ENCODE measurements around the gene NME1. TPM values are rescaled to one million over a fixed set of nuclear protein-coding genes. Genes with fewer than 3 reads are reported as not detected.

Gene NME1
- total RNA-seq, 4 donors from 2014 or later, result 6.3 to 37.1 (median 12.0) TPM

GRCh38 chr17:51154176-51154575 is 817 bp downstream of the NME1 start:
- no peak for DNase-seq
- Histone ChIP-seq H3K36me3 (peaks cover 0 to 4% (median 0%) of the 10 kb centered on the region in 3 donors), H3K9me3 (no peaks in the 10 kb centered on the region), H3K27ac (peak overlapping the region in 1 of 4 donors; percentile 75), H3K27me3 (no peaks in the 10 kb centered on the region), H3K4me1 (peaks cover 0 to 20% (median 0%) of the 10 kb centered on the region in 4 donors), H3K4me3 (peak overlapping the region; percentile 46 to 75 (median 62))
- TF ChIP-seq POLR2A (IDR thresholded peaks at IDR 0.05) (no peak), CTCF (IDR thresholded peaks at IDR 0.05) (no peak)

- Histone ChIP-seq H3K4me1 (peaks cover 0 to 20% (median 0%) of the 10 kb centered on the region in 4 donors), H3K36me3 (peaks cover 0 to 7% (median 0%) of the 10 kb centered on the region in 3 donors), H3K9me3 (no peaks in the 10 kb centered on the region), H3K4me3 (no peak overlapping the region), H3K27ac (no peak overlapping the region), H3K27me3 (no peaks in the 10 kb centered on the region)
- no peak for DNase-seq
- no peak for TF ChIP-seq CTCF (IDR thresholded peaks at IDR 0.05)
- TF ChIP-seq POLR2A (IDR thresholded peaks at IDR 0.05), result no peak
Observed at GRCh38 chr17:51155416-51155815, 2.1 kb downstream of the NME1 start.

GRCh38 chr17:51159604-51160003 is 6.2 kb downstream of the NME1 start:
- peaks cover 0 to 6% (median 0%) of the 10 kb centered on the region in 4 donors for H3K4me1 ChIP-seq
- TF ChIP-seq CTCF (IDR thresholded peaks at IDR 0.05), result no peak
- no peak for TF ChIP-seq POLR2A (IDR thresholded peaks at IDR 0.05)
- peaks cover 0 to 27% (median 0%) of the 10 kb centered on the region in 3 donors for H3K36me3 ChIP-seq
- no peak overlapping the region for H3K27ac ChIP-seq
- no peak for DNase-seq
- H3K9me3 ChIP-seq, result no peaks in the 10 kb centered on the region
- H3K4me3 ChIP-seq, result no peak overlapping the region
- no peaks in the 10 kb centered on the region for H3K27me3 ChIP-seq

- no peak overlapping the region for H3K27ac ChIP-seq
- no peak overlapping the region for H3K4me3 ChIP-seq
- H3K4me1 ChIP-seq, result peaks cover 0 to 8% (median 5%) of the 10 kb centered on the region in 4 donors
- DNase-seq, result no peak
- H3K36me3 ChIP-seq, result peaks cover 0 to 27% (median 0%) of the 10 kb centered on the region in 3 donors
- H3K27me3 ChIP-seq, result no peaks in the 10 kb centered on the region
- no peaks in the 10 kb centered on the region for H3K9me3 ChIP-seq
- no peak for TF ChIP-seq POLR2A (IDR thresholded peaks at IDR 0.05)
- no peak for TF ChIP-seq CTCF (IDR thresholded peaks at IDR 0.05)
Observed at GRCh38 chr17:51161541-51161940, 8.2 kb downstream of the NME1 start.

GRCh38 chr17:51164911-51165679 is 11.7 kb downstream of the NME1 start:
- H3K4me3 ChIP-seq, result peak overlapping the region in 3 of 4 donors; percentile 82 to 90 (median 89)
- H3K4me1 ChIP-seq, result peaks cover 0 to 15% (median 9%) of the 10 kb centered on the region in 4 donors
- no peak for DNase-seq
- TF ChIP-seq POLR2A (IDR thresholded peaks at IDR 0.05), result no peak
- TF ChIP-seq CTCF (IDR thresholded peaks at IDR 0.05), result no peak
- peaks cover 0 to 27% (median 0%) of the 10 kb centered on the region in 3 donors for H3K36me3 ChIP-seq
- peak overlapping the region; percentile 92 to 99 (median 95) for H3K27ac ChIP-seq
- no peaks in the 10 kb centered on the region for H3K9me3 ChIP-seq
- no peaks in the 10 kb centered on the region for H3K27me3 ChIP-seq

Measured in Peyer's patch (tissue), 4 donors.